HEK293T (cell line): Measurements from ENCODE around the gene IGIP.

Experiments
- ARNT ChIP-seq: fragments of 450-650 bp; IDR thresholded peaks from 2 replicates; pipeline ENCODE4 v1.6.1; 2017; ENCODE audit warnings: mild to moderate bottlenecking
- BHLHE40 ChIP-seq: fragments of 450-650 bp; IDR thresholded peaks from 2 replicates; pipeline ENCODE4 v1.6.1; 2016; ENCODE audit warnings: mild to moderate bottlenecking, moderate library complexity, borderline replicate concordance
- ELF4 ChIP-seq: fragments of 450-650 bp; IDR thresholded peaks from 2 replicates; pipeline ENCODE4 v1.6.1; 2017; ENCODE audit warnings: antibody characterized with exemption
- FOXK2 ChIP-seq: fragments of 450-650 bp; IDR thresholded peaks from 2 replicates; pipeline ENCODE4 v1.6.1; 2016; ENCODE audit warnings: mild to moderate bottlenecking
- FOXM1 ChIP-seq: fragments of 450-650 bp; IDR thresholded peaks from 2 replicates; pipeline ENCODE4 v1.6.1; 2017; ENCODE audit warnings: mild to moderate bottlenecking, borderline replicate concordance
- L3MBTL2 ChIP-seq: fragments of 450-650 bp; conservative IDR thresholded peaks from 2 replicates; pipeline ENCODE4 v1.6.1; 2016; ENCODE audit warnings: mild to moderate bottlenecking
- TARDBP ChIP-seq: fragments of 450-650 bp; IDR thresholded peaks from 2 replicates; pipeline ENCODE4 v1.6.1; 2016

DNA sequence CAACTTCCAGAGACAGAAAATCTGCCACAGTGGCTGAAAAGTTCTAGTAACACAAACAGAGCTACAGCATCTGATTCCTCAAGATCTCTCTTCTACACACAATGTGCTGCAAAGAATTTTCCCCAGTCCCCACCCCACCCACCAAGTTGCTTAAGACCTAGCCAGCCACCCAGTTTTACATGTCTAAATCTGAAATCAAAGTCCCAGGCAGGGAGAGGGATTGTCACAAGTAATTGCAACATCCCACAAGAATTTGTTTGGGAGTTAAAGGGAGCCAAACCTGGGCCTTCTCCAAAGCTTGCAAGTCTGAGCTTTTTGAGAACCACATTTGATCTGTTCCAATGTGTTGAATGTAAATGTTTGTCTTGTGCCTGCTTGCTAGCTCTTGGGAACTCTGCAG lies 15.5 kb downstream of the IGIP start:
- TF ChIP-seq BHLHE40 (no peak), L3MBTL2 (no peak), ELF4 (no peak), TARDBP (no peak), FOXK2 (no peak), ARNT (no peak), FOXM1 (no peak)
